ENCODE results near the gene OPA3.

DNA sequence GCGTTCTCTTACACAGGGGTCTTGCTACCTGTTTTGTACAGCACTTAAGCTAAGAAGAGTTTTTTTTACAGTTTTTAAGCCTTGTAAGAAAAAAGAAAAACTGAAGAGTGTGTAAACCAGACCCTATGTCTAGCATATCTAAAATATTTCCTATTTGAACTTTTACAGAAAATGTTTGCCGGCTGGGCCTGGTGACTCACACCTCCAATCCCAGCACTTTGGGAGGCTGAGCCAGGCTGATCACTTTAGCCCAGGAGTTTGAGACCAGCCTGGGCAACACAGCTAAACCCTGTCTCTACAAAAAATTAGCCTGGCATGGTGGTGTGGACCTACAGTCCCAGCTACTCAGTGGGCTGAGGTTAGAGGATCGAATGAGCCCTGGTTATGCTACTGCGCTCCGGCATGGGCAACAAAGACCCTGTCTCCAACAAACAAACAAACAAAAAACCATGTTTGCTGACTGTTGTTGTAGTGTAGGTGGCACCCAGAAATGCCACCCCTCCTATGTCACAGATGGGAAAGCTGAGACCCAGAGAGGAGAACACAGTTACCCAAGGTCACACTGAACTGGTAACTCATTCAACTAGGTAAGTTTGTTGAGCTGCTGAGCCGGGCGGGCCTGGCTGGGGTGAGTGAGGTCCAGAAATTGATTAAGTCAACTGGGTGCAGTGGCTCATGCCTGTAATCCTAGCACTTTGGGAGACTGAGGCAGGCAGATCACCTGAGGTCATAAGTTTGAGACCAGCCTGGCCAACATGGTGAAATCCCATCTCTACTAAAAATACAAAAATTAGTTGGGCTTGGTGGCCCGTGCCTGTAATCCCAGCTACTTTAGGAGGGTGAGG, 79.2 kb downstream of the OPA3 start:
- TF ChIP-seq, protein P1, sequence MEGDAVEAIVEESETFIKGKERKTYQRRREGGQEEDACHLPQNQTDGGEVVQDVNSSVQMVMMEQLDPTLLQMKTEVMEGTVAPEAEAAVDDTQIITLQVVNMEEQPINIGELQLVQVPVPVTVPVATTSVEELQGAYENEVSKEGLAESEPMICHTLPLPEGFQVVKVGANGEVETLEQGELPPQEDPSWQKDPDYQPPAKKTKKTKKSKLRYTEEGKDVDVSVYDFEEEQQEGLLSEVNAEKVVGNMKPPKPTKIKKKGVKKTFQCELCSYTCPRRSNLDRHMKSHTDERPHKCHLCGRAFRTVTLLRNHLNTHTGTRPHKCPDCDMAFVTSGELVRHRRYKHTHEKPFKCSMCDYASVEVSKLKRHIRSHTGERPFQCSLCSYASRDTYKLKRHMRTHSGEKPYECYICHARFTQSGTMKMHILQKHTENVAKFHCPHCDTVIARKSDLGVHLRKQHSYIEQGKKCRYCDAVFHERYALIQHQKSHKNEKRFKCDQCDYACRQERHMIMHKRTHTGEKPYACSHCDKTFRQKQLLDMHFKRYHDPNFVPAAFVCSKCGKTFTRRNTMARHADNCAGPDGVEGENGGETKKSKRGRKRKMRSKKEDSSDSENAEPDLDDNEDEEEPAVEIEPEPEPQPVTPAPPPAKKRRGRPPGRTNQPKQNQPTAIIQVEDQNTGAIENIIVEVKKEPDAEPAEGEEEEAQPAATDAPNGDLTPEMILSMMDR (IDR thresholded peaks at IDR 0.05) = no peak
- no peak for TF ChIP-seq POLR2A (IDR thresholded peaks at IDR 0.05)
